NCI-H128 (cell line): ENCODE measurements around the gene BIN2.
"Not testable (repeated sequence)": the region's sequence is repeated elsewhere in the genome, so short reads cannot be mapped to it uniquely, and the experiment has no call there.

Experiments
- DNase-seq: peaks from one replicate; lab custom pipeline; 2025; ENCODE audit not compliant: unreplicated experiment; lab: John Stamatoyannopoulos, UW

Gene BIN2

DNA sequence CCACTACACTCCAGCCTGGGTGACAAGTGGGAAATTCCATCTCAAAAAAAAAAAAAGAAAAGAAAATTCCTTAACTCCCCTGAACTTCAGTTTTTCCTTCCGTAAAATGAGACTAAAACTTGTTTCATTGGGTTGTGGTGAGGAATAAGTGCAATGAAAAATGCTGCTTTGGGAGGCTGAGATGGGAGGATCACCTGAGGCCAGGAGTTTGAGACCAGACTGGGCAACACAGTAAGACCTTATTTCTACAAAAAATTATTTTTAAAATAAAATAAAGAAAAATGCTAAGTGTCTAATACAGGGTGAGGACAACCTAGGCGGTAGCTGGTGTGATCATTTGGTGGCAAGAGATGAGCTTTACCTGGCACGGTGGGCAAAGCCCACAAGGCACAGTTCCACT lies 60.6 kb downstream of the BIN2 start:
- DNase-seq, result no peak

DNA sequence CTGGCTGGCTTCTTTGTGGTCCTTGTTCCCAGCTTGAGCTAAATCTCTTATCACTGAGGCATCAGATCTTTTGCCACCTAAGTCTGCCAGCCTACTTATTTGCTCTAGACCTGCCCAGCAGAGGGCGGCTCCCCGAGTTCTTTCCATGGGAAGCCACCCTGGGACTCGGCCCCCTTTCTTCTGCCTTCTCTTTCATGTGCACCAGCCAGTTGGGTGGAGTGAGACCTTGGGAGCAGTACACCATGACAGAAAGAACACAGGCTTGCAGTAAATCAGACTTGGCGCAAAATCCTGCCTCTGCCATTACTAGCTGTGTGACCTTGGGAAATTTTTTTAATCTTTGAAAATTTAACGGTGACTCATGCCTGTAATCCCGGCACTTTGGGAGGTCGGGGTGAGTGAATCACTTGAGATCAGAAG lies 61.2 kb downstream of the BIN2 start:
- DNase-seq, result no peak

DNA sequence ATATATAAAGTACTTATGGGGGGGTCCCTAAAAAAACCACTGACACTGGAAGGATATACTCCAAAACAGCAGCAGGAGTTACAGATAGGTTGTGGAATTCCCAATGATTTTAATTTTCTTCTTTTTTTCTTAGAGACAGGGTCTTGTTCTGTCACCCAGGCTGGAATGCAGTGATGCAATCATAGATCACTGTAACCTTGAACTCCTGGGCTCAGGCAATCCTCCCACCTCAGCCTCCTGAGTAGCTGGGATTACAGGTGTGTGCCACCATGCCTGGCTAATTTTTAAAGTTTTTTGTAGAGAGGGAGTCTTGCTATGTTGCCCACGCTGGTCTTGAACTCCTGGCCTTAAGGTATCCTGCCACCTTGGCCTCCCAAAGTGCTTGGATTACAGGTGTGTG lies 64.4 kb downstream of the BIN2 start:
- DNase-seq, result not testable (repeated sequence)

DNA sequence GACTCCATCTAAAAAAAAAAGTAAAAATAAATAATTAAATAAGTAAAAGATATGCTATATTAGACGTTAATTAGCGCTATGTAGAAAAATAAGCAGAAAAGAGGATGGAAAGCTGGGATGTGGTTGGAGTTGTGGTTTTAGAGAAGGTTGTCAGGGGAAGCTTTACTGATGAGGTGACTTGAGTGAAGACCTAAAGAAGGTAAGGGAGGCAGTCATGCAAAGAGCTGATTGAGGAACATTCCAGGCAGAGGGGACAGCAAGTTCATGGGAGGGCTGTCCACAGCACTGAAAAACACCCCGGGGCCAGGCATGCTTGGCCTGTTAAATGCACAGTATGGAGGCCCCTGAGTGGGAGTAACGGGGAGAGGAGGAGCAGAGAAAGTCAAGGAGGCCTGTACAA lies 69.4 kb downstream of the BIN2 start:
- no peak for DNase-seq

DNA sequence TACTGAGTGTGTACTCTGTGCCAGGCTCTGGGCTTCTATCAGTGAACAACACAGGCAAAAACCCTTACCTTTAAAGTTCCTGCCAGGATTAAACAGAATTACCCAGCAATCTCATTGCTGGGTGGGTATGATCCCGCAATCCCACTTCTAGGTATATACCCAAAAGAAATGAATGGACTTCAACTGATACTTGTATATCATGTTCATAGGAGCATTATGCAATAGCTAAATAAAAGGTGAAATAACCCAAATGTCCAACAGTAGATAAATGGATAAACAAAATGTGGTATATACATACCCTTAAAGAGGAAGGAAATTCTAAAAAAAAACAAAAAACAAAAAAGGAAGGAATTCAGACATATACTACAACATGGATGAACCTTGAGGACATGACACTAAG lies 70.7 kb downstream of the BIN2 start:
- DNase-seq, result no peak

DNA sequence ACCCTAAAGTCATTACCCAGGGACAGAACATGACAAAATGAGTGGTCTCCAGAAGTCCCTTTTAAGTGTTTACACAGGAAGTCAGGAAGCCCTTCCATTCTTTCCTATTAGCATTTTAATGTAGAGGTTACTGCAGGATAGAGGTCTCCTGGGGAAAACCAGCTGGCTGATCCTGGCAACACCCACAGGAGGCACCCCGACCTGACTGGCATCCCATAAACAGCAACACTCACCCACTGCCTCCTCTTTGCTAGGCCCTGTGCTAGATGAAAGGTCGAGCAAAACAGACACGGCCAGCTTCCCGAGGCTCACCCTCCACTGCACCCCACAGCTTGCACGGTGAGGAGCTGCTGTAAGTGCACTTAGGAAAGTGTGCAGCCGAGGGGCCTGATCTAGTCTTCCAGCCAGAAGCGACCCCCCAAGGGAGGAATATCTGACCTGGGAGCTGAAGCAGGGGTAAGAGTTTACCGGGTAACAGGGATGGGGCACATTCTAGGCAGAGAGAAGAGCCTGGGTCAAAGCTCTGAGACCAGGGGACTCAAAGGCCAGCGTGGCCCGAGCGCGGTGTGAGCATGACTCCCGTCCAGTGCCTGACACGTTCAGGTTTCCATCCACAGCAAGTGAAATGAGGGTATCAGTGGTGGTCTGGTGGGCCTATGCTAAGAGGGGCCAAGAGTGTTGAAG lies 76.3 kb downstream of the BIN2 start:
- no peak for DNase-seq

DNA sequence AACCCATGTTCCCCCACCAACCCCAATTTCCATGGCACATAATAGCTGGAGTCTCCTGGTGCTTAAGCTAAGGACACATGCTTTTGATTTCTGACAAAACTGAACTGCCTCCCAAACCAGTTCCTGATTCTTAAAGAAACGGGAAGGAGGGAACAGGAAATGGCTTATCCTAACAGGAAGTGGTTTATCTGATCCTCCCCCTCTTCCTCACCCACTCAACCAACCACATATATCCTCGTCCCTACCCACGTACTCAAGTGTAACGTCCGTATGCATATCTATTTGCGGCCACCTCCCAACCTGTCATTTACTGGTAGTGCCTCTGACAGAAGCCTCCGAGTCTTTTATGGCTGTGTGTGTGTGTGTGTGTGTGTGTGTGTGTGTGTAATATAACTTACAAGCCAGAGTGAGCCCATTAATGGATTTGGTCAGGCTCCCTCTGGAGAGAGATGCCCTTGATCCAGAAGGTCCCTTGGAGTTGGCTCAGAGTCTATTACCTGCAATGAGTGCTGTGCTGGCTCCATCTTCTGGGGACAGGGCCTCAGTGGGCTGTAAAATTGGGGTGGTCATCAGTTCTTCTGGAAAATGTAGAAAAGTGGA lies 77.6 kb downstream of the BIN2 start:
- no peak for DNase-seq

DNA sequence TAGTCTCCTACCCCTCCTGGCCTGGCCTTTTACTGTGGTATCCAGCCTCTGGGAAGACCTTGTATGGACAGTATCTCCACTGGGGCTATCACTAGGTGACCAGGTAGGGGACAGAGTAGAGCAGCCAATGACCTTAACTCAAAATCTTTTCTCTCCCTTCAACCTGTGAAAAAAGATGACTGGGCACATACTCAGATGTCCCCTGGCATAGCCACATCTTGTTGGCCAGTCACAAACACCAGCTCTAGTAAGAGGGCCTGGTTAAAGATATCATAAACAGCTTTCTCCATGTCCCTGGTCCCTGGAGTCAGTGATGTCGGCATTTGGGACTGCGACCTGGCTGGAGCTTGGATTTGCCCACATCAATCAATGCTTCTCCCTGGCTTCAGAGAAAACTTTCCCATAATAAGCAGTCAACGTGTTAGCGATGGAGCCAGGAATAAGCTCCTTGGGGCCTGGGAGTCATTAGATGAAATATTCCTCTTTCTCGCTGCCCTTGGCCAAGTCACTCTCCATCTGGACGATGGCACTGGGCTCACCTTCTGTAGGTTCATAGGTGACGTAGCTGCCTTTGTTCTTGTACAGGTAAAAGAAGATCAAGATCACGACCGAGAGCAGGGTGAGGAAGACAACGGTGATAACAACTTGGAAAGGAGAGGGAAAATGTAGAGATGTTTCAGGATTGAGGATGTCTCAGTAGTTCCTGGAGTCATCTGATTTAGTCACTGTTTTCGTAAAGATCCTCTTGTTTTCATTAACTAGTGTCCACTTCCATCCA lies 78.3 kb downstream of the BIN2 start:
- no peak for DNase-seq

DNA sequence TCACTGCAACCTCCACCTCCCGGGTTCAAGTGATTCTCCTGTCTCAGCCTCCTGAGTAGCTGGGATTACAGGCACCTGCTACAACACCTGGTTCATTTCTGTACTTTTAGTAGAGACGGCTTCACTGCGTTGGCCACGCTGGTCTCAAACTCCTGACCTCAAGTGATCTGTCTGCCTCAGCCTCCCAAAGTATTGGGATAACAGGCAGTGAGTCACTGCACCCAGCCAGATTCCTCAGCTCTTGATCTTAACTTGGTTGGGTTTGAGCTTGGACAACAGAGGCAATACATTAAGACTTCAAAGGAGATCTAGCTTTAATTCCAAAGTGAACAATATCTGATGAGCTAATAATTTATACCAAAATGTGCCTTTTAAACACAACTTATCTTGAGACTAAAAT lies 79.7 kb downstream of the BIN2 start:
- DNase-seq, result no peak

DNA sequence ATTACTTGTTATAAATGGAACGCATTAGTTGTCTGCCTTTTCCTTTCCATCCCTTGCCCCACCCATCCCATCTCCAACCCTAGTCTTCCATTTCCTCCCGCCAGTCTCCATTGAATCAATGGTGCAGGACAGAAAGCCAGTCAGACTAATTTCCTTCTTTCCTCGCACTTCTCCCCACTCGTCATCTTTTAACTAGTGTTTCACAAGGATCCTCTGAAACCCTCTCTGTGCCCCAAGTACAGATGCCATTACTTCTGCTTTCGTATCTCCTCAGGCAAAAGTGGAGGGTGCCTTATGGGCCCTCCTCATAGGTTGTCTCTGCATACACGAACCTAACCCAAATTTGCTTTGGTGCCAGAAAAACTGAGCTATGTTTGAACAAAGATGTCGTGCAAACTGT lies 81.1 kb downstream of the BIN2 start:
- no peak for DNase-seq

DNA sequence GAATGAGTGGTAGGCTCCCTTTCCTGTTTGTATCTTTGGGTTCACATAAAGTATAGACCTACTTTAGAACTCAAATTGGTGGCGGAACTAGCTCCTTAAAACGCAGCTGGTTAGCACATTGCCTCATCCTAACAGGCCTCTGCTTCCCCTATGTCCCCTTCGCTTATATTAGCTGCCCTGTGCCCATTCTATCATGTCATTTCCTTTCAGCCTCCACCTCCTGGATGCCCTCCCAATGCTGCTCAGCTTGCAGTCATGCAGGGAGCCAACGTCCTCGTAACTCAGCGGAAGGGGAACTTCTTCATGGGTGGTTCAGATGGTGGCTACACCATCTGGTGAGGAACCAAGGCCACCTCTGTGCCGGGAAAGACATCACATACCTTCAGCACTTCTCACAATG lies 81.9 kb downstream of the BIN2 start:
- no peak for DNase-seq

DNA sequence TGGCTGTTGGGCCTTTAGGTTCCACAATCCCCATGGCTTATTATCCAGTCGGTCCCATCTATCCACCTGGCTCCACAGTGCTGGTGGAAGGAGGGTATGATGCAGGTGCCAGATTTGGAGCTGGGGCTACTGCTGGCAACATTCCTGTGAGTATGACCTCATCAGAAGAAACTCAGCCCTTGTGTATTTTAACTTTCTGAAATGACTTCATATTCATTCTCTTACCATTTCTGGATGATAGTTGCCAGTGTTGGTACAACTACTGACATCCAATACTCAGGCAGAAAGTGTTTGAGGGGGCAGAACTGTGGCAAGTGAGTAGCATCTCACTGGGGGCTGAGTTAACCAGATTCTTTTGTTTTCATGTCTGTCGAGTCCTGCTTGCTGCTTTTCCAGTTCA lies 83.0 kb downstream of the BIN2 start:
- no peak for DNase-seq

DNA sequence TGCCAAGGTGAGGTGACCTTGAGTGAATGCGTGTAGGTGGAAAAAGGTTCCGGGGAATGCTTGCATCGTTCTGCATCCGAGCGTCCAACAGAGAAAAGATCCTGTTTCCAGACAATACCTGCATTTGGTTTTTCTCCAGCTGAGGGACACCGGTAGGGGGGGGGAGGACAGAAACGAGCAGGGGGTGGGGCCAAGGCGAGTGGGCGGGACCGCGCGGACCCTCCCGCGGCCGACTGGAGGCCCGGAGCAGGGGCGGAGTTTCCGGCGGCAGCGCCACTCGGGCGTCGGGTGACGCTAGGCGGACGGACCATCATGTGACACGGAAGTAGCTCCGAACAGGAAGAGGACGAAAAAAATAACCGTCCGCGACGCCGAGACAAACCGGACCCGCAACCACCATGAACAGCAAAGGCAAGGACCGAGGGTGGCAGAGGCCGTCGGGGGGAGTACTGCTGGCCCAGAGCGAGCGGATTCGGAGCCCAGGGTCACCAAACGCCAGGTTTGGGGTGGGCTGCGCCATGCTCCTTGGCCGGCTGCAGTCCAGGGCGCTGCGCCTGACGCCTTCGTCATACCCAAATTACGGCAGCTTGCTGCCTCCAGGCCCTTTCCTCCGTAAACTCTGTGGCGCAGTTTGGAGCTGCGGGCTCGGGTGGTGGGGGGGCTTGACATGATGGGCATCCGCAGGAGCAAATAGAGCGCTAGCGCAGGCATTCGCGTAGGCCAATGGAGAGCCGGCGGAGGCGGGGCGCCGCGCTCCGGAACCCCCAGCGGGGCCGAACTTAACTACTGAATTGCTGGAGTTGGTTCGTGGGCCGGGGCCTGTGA lies 85.3 kb downstream of the BIN2 start, which contains the start of gene DAZAP2:
TSS of gene DAZAP2 (plus strand) at position 317 of the 825 bp plus-strand sequence. CDS start at position 399, 82 bp downstream.
- DNase-seq, result peak; percentile 89

DNA sequence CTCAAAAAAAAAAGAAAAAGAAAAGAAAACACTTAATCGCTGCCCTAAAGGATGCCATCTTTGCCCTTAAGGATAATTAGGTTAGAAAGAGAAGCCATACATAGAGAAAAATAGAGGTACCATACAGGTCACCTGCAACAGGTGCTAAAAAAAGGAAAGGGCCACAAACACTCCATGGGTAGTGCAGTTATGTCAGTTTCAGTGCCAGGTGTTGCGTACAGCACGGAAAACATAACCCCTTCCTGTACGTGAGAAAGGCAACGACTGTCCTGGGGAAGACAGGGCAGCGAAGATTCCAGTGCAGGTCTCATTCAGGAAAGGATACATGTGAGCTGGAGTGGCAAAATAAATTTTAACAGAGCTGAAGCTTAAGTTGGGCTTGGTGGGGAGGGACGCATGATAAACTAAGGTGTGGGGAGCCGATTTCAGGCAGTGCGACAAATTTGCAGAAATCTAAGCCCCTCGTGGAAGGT lies 85.9 kb downstream of the BIN2 start:
- no peak for DNase-seq

DNA sequence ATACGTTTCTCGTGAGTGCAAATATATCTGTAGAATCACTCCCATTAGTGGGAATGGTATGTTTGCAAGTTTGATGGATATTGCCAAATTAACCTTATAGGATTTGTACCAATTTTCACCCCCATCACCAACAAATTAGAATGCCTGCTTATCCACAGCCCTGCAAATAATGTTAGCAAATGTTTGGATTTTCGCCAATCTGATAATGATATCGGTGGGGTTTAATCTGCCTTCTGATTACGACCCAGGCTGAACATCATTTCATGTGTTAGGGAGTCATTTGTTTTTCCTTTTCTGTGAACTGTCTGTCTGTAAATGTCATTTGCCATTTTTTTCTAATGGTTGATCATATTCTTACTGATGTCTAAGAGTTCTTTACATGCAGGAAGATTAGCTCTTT lies 89.4 kb downstream of the BIN2 start:
- no peak for DNase-seq

DNA sequence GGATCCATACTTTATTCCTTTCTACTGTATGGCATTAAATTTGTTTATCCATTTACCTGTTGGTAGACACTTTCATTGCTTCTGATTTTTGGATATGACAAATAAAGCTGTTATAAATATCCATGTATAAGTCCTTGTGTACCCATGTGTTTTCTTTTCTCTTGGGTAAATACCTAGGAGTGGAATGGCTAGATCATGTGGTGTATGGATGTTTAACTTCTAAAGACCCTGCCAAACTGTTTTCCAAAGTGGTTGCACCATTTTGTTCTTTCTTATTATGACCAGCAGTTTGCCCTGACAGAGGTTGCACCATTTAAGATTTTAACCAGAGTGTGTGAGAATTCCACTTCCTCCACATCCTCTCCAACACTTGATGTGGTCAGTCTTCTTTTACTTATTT lies 91.3 kb downstream of the BIN2 start:
- no peak for DNase-seq
